ENCODE data around the gene KHSRP.

Gene KHSRP

GRCh38 chr19:6424195-6424938 lies at the start of gene KHSRP:
KHSRP (minus strand) TSS chr19:6424811; CDS start chr19:6424701, 110 bp downstream.
- no peak for DNase-seq (ENCODE audit: low read depth)

- DNase-seq (ENCODE audit: low read depth), result no peak
Observed at GRCh38 chr19:6473647-6474046, 49.0 kb upstream of the KHSRP start.

- DNase-seq (ENCODE audit: low read depth), result no peak
Observed at GRCh38 chr19:6472713-6473112, 48.1 kb upstream of the KHSRP start.

GRCh38 chr19:6471076-6471475 lies 46.5 kb upstream of the KHSRP start:
- no peak for DNase-seq (ENCODE audit: low read depth)

GRCh38 chr19:6470173-6470572 lies 45.6 kb upstream of the KHSRP start:
- no peak for DNase-seq (ENCODE audit: low read depth)

GRCh38 chr19:6467384-6467783 lies 42.8 kb upstream of the KHSRP start:
- DNase-seq (ENCODE audit: low read depth), result no peak

- no peak for DNase-seq (ENCODE audit: low read depth)
Observed at GRCh38 chr19:6466526-6467248, 42.1 kb upstream of the KHSRP start.

GRCh38 chr19:6465663-6466062 lies 41.1 kb upstream of the KHSRP start:
- no peak for DNase-seq (ENCODE audit: low read depth)

GRCh38 chr19:6465006-6465405 lies 40.4 kb upstream of the KHSRP start:
- no peak for DNase-seq (ENCODE audit: low read depth)

- DNase-seq (ENCODE audit: low read depth), result no peak
Observed at GRCh38 chr19:6464070-6464873, 39.7 kb upstream of the KHSRP start, which contains the start of gene CRB3. CRB3 (plus strand) TSS chr19:6464271; CDS start chr19:6464702, 431 bp downstream.

- DNase-seq (ENCODE audit: low read depth), result peak; percentile 98
Observed at GRCh38 chr19:6460099-6460884, 35.7 kb upstream of the KHSRP start.

GRCh38 chr19:6459262-6460098 lies 34.9 kb upstream of the KHSRP start, which contains the start of gene SLC25A23:
SLC25A23 (minus strand) TSS chr19:6459792; CDS start chr19:6459628, 164 bp downstream.
- DNase-seq (ENCODE audit: low read depth), result peak; percentile 73

GRCh38 chr19:6458695-6459261 lies 34.2 kb upstream of the KHSRP start:
- no peak for DNase-seq (ENCODE audit: low read depth)

- no peak for DNase-seq (ENCODE audit: low read depth)
Observed at GRCh38 chr19:6457958-6458694, 33.5 kb upstream of the KHSRP start.

- DNase-seq (ENCODE audit: low read depth), result no peak
Observed at GRCh38 chr19:6455924-6456323, 31.3 kb upstream of the KHSRP start.

- DNase-seq (ENCODE audit: low read depth), result no peak
Observed at GRCh38 chr19:6453951-6454565, 29.4 kb upstream of the KHSRP start.

- DNase-seq (ENCODE audit: low read depth), result no peak
Observed at GRCh38 chr19:6452899-6453298, 28.3 kb upstream of the KHSRP start.

- no peak for DNase-seq (ENCODE audit: low read depth)
Observed at GRCh38 chr19:6452223-6452614, 27.6 kb upstream of the KHSRP start.

GRCh38 chr19:6451583-6452222 lies 27.1 kb upstream of the KHSRP start:
- no peak for DNase-seq (ENCODE audit: low read depth)
